GM19372 (cell line): ENCODE results near the gene NIPBL.
"Not testable (repeated sequence)": the region's sequence is repeated elsewhere in the genome, so short reads cannot be mapped to it uniquely, and the experiment has no call there.

ENCODE experiments used
- ATAC-seq: cut with Tn5 transposase; IDR thresholded peaks from one replicate; pipeline ENCODE4 v1.9.1; 2021; ENCODE audit warnings: mild to moderate bottlenecking, low read depth, moderate library complexity; ENCODE audit not compliant: unreplicated experiment

Gene NIPBL

DNA sequence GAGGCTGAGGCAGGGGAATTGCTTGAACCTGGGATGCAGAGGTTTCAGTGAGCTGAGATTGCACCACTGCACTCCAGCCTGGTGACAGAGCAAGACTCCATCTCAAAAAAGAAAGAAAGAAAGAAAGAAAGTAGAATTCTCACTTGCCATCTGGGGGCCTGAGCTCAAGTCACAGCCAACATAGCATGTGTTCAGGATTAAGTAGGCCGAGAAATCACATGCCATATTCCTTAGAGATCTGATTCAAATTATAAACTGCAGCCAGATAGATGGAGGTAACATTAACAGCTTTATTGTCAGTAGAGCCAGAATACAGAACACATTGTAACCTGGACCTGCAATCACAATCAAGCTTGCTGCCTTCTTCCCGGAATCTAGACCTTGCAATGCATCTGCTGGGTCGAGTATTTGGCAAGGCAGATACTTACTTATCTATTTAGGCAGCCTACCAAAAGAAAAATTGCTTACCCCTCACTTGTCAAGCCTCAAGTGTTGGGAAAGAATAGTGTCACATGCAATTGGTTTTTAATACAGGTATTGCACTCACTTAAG is 198.9 kb downstream of the NIPBL start:
- ATAC-seq: no peak

DNA sequence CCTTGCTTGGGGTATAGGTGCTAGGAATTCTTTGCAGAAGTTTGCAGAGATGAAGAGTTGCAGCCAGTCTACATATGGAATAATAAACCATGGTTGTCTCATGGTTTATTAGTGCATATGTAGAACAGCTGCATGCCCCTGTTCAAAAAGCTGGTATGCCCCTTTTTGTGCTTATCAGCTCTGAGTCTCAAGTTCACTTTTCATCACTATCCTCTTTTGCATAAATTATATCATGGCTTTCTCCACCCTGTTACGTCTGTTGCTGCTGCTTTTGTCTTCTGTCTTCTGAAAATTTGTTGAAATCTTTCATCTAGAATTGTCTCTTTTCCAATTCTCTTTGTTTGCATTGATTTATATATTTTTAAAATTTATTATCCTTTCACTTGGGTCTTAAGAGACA is 200.6 kb downstream of the NIPBL start:
- ATAC-seq: no peak

DNA sequence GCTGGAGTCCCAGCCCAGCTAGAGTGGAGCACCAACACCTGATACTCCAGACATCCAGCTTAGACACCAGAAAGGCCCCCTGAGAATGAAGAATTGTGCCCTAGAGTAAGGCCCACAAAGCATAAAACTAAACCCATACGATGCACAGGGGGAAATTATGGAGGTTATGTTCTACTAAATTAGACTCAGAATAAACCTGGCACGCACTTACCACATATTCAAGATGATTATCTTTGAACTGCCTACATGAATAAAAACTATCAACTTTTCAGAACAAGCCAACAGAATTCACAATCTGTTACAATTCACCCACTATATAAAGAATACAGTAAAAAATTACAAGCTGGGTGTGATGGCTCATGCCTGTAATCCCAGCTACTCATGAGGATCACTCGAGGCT is 204.1 kb downstream of the NIPBL start:
- ATAC-seq: no peak

DNA sequence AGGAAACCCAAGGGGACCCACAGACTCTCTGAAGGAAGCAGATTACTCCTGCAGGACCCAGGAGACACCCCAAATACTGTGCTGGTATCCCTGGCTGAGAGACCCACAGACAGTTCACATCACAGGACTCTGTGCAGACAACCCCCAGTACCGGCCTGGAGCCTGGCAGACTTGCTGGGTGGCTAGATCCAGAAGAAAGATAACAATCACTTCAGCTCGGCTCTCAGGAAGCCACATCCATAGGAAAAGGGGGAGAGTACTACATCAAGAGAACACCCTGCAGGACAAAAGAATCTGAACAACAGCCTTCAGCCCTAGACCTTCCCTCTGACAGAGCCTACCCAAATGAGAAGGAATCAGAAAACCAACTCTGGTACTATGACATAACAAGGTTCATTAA is 206.4 kb downstream of the NIPBL start:
- not testable (repeated sequence) for ATAC-seq

DNA sequence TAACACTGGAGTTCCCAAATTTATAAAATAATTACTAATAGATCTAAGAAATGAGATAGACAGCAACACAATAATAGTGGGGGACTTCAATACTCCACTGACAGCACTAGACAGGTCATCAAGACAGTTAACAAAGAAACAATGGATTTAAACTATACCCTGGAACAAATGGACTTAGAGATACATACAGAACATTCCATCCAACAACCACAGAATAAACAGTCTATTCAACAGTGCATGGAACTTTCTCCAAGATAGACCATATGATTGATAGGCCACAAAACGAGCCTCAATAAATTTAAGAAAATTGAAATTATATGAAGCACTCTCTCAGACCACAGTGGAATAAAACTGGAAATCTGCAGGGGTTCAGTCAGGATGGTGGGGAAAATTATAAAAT is 209.5 kb downstream of the NIPBL start:
- not testable (repeated sequence) for ATAC-seq

DNA sequence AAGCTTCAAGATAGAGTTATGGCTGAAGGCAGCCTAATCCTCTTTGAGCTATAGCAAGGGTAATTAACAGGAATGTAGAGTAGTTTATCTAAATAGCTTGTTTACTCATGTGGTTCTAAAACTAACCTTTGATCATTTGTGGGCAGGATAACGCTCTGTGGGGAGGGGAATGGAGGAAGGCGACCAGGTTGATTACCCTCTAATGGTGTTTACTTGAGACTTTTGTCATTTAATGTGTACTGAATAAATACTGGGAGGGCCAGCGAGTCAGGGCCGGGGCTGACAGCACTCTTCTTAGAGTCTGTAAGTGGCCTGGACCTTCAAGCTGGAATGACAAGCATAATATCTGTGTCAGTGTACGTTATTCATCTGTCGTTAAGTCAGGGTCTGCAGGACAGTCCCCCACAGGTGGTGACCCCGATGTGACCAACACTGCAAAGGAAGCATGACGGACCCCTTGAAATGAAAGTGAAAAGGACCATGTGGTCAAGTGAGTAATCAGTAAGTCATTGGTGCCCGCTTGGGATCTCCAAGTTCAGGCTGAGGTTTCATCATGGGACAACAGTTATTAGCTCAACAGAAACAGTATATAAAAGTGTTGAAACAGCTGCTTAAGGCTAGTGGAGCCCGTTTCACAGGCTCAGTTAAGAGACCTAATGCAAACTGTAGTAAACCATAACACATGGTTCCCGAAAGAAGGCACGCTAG is 210.1 kb downstream of the NIPBL start:
- no peak for ATAC-seq

DNA sequence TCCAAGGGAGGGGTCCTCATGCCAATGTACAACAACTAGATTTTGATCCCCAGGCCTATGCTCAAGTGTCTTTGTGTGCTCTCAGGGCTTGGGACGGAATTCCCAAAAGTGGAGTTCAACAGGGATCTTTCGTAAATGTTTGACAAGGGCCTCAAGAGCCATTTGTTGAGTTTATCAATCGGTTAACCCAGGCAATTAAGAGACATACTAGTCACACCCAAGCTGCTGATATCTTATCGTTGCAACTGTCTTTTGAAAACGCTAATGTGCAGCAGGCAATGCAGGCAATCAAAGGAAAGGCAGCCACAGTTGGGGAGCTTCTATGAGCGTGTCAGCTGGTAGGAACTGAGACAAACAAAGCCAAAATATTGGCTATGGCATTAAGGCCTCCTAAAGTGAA is 211.4 kb downstream of the NIPBL start:
- no peak for ATAC-seq

DNA sequence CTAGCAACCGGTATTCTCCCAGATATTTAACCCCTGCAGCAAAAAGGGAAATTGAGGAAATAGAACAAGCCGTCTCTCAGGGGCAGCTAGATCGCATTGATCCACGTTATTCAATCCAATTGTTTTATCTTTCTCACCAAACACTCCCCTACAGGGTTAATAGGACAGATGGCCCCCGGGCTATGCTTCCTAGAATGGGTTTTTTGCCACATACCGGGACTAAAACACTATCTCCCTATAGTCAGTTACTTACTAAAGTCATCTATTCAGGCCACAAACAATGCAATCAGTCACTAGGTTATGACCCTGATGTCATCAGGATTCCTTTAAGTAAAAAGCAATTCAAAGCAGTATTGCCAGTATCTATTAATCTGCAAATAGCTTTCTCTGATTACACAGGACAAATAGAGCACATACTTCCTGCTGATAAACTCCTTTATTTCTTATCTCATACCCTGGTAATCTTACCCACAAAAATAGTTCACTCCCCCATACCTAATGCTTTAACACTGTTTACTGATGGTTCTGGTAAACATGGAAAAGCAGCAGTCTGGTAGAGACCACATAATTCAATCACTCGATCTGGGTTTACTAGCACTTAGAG is 213.7 kb downstream of the NIPBL start:
- ATAC-seq: no peak

DNA sequence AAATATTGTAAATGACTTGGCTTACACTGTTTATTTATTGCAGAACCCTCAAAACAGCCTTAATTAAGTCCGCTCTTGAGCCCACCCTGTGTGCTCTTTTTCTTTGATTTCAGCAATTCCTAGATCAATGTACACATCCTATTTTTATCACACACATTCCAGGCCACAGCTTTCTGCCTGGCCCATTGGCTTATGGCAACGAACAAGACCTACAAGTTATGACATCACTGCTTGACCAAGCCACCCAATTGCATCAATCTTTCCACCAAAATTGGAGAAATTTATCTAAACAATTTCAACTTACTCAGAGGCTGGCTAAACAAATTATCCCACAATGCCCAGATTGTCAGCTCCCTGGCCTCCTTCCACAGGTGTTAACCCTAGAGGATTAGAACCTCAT is 214.2 kb downstream of the NIPBL start:
- no peak for ATAC-seq

DNA sequence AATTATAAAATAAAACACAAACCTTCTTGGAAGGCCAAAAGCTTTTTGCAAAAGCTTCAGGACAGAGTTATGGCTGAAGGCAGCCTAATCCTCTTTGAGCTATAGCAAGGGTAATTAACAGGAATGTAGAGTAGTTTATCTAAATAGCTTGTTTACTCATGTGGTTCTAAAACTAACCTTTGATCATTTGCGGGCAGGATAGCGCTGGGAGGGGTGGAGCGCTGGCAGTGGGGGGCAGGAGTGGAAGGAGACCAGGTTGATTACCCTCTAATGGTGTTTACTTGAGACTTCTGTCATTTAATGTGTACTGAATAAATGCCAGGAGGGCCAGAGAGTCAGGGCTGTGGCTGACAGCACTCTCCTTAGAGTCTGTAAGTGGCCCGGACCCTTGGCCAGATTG is 217.2 kb downstream of the NIPBL start:
- not testable (repeated sequence) for ATAC-seq

DNA sequence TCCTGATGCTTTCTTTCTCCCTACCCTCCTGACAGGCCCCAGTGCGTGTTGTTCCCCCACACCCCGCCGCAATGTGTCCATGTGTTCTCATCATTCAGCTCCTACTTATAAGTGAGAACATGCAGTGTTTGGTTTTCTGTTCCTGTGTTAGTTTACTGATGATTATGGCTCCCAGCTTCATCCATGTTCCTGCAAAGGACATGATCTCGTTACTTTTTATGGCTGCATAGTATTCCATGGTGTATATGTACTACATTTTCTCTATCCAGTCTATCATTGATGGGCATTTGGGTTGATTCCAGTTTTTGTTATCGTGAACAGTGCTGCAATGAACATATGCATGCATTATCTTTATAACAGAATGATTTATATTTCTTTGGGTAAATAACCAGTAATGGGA is 222.7 kb downstream of the NIPBL start:
- ATAC-seq: not testable (repeated sequence)

DNA sequence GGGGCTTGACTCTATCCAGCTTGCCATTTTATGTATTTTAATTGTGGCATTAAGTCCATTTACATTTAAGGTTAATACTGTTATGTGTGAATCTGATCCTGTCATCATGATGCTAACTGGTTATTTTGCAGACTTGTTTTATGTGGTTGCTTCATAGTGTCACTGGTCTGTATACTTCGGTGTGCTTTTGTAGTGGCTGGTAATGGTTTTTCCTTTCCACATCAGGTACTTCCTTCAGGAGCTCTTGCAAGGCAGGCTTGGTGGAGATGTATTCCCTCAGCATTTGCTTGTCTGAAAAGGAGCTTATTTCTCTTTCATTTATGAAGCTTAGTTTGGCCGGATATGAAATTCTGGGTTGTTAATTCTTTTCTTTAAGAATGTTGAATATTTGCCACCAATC is 226.7 kb downstream of the NIPBL start:
- ATAC-seq: no peak

DNA sequence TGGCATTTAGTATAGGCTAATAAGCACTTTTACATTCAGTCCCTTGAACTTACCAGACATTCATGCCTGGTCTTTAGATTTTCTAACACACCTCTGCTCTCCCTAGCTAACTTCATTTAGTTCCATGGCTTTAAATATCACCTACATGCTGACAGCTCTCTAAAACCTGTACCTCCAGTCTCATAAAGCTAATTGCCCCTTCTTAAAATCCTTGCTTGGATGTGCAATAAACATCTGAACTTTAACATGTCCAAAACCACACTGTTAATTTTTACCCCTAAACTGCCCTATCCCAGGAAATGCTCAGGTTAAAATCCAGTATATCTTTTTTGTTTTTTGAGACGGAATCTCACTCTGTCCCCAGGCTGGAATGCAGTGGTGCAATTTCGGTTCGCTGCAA is 232.8 kb downstream of the NIPBL start:
- ATAC-seq: no peak

DNA sequence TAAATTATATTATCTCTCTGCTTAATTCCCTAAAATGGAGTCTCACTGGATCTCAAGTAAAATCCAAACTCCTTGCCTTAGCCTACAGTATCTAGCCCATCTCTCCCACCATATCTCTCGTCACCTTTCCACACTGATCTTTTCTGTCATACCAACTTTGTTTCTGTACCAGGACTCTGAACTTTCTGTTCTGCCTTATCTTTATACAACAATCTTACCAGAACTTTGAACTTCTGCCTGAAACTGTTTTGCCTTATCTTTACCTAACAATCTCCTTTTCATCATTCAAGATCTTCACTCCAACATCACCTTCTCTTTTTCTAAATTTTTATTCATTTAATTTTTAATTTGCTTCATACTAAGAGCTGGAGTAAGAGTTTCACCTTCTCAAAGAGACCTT is 233.6 kb downstream of the NIPBL start:
- ATAC-seq: no peak

DNA sequence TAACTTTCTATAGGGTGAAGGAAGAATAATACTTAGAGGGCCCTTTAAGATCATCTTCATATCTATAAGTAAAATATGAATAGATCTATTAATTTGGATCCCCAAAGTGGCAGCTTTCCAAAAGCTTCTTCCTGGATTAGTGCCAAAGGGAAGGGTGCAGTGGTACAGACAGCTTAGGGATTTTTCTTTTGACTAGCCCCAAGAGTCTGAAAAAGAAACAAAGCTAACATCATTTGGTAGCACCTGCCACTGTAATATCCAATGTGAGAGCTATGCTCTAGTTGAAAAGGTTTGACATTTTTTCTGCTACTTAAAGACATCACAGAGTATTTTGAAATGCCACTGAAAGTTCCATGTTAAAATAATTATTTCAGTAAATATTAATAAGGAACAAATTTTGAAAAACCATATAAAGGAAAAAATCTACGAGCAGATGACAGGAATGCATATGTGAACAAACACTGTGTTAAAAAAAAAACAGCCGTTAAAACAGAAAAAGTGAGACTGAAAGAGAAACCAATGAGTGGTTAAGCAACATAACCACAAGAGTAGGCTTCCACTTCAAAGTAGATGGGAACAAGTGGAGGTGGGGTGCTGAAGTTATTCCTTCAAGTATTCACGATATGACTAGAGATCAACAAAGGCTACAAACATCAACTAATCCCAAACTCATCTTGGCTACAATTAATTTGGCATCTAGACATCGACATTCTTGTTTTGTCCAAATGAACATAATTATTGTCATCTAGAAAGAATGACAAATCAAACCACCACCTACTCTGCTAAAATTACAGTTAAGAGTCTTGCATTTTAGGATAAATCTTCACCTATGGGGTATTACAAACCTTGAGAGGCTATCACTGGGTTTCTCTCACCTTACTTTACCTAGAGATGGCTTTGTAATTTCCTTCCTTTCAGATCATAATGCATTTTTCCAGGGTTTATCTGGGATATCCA is 235.1 kb downstream of the NIPBL start:
- peak; percentile 86 for ATAC-seq

DNA sequence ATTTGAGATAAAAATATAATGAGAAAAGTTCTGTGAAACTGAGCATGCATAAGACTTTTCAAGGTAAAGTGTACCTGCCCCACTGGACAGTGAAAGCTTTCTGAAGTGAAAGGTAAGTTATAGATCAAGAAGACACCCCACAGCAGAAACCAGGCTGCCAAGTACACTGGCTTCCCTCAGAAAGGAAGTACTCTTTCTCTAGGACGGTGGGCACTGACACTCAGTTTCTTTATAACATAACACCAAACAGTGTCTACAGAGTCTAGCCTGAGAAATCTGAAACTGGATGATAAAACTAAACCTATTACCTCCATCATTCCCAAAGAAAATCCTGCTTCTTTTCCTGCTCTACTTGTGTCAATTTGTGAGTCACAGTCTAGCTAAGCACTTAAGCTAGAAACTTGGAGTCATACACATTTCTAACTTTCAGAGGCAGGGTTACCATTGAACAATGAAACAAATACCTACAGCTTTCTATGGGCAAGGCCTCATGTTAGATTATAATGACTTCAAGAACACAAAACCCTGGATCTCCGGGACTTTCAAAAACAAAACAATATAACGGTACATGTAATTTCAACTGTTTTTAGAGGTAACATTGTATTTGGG is 235.9 kb downstream of the NIPBL start:
- peak; percentile 25 for ATAC-seq
